Neutrophil (primary cell): ENCODE measurements around the gene PSMA6.
"Not testable (repeated sequence)": the region's sequence is repeated elsewhere in the genome, so short reads cannot be mapped to it uniquely, and the experiment has no call there.

Experiments used
- H3K27ac ChIP-seq: fragments of 200-600 bp; sonication (generic); 2 replicates; pipeline ENCODE4 v1.5.1; 2016; ENCODE audit warnings: mild to moderate bottlenecking, moderate library complexity
- H3K27me3 ChIP-seq: fragments of 200-600 bp; sonication (generic); 2 replicates; pipeline ENCODE4 v1.6.0; 2016; ENCODE audit warnings: mild to moderate bottlenecking
- H3K36me3 ChIP-seq: fragments of 200-600 bp; sonication (generic); 2 replicates; pipeline ENCODE4 v1.5.1; 2017
- H3K4me1 ChIP-seq, 2 experiments: fragments of 200-600 bp in 1 of 2; sonication (generic) in 1 of 2; 1 replicate in 1 of 2; 2 replicates in 1 of 2; pipeline versions ENCODE4 v1.5.1 to v1.6.1; 2013 to 2016; ENCODE audit warnings: low read depth in 1 of 2, low read length in 1 of 2, mild to moderate bottlenecking in 1 of 2, moderate library complexity in 1 of 2; ENCODE audit not compliant: control insufficient read depth in 1 of 2, insufficient read depth in 1 of 2
- H3K4me3 ChIP-seq, 2 experiments: fragments of 200-600 bp in 1 of 2; sonication (generic) in 1 of 2; 1 replicate in 1 of 2; 2 replicates in 1 of 2; pipeline ENCODE4 v1.5.1; 2013 to 2016; ENCODE audit warnings: low read depth in 1 of 2, low read length in 1 of 2, mild to moderate bottlenecking in 1 of 2, moderate library complexity in 1 of 2
- H3K9me3 ChIP-seq: fragments of 200-600 bp; sonication (generic); 2 replicates; pipeline ENCODE4 v1.5.1; 2016
- TF ChIP-seq, protein P1 (sequence below): fragments of 200-600 bp; sonication (generic); IDR thresholded peaks from 2 replicates; pipeline ENCODE4 v1.5.1; 2016; ENCODE audit warnings: antibody characterized with exemption

PSMA6 gene

DNA sequence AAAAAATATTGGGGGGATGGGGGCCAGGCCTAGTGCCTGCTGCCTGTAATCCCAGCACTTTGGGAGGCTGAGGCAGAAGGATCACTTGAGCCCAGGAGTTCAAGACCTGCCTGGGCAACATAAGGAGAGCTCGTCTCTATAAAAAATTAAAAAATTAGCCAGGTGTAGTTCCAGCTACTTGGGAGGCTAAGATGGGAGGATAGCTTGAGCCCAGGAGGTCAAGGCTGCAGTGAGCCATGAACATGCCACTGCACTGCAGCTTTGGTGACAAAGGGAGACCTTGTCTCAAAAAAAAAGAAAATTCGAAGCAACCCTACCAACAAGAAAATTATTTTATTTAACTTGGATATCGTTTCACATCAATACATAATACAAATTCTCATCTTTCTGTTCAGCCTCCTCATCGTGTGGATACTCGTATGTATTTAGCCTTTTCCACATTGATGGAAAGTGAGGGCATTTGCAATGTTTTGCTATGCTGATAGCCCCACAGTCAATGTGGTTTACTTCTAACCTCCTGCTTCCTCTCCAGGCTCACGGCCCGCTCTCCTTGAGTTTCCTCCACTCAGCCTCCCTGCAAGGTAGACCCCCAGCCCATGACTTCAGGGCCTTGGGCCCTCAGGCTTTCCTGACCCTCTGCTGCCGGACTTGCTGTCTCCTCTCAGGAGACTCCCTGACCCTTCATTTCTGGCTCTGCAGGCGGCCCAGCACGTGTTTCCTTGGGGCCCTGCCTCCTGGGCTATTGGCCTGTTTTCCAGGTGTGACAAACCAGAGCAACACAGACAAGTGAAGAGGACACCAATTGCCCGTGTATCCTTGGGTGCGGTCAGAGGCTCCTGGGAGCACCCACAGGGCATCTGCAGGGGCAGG lies 57.5 kb downstream of the PSMA6 start:
- Histone ChIP-seq H3K9me3 (no peaks in the 10 kb centered on the region), H3K4me1 (peaks cover 30 to 50% of the 10 kb centered on the region in 2 experiments), H3K36me3 (no peaks in the 10 kb centered on the region), H3K27me3 (no peaks in the 10 kb centered on the region), H3K4me3 (no peak overlapping the region), H3K27ac (no peak overlapping the region)
- TF ChIP-seq, protein P1, sequence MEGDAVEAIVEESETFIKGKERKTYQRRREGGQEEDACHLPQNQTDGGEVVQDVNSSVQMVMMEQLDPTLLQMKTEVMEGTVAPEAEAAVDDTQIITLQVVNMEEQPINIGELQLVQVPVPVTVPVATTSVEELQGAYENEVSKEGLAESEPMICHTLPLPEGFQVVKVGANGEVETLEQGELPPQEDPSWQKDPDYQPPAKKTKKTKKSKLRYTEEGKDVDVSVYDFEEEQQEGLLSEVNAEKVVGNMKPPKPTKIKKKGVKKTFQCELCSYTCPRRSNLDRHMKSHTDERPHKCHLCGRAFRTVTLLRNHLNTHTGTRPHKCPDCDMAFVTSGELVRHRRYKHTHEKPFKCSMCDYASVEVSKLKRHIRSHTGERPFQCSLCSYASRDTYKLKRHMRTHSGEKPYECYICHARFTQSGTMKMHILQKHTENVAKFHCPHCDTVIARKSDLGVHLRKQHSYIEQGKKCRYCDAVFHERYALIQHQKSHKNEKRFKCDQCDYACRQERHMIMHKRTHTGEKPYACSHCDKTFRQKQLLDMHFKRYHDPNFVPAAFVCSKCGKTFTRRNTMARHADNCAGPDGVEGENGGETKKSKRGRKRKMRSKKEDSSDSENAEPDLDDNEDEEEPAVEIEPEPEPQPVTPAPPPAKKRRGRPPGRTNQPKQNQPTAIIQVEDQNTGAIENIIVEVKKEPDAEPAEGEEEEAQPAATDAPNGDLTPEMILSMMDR = no peak

DNA sequence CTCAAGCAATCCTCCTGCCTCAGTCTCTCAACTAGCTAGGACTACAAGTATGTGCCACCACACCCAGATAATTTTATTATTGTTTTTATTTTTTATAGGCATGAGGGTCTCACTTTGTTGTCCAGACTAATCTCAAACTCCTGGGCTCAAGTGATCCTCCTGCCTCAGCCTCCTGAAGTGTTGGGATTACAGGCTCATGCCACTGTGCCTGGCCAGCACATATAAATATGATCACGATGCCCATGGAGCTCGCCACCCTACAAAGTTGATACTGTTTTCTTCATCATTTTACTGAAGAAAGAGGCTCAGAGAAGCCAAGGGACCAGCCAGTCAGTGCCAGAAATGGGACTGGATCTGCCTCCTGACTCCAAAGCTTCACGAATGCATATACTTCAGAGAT lies 59.3 kb downstream of the PSMA6 start:
- H3K36me3 ChIP-seq = no peaks in the 10 kb centered on the region
- H3K9me3 ChIP-seq = no peaks in the 10 kb centered on the region
- peaks cover 21 to 35% of the 10 kb centered on the region in 2 experiments for H3K4me1 ChIP-seq
- H3K4me3 ChIP-seq = no peak overlapping the region
- TF ChIP-seq, protein P1 = no peak
- H3K27me3 ChIP-seq = no peaks in the 10 kb centered on the region
- no peak overlapping the region for H3K27ac ChIP-seq

DNA sequence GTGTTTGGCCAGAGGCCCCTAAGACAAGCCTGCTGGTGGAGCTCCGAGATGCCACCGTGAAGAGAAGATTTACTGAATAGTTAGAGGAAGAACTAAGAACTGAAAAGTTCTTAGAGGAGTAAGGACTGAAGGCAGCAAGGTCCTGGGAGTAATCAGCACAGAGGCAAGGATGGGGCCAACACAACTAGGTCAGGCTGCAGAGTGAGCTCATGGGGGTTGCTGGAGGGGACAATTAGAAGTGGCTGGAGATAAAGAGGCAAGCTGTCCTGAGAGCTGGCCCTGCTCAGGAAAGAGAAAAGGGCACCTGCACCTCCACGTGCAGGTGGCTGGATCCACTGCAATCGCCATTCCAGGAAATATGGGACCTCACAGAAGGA lies 59.7 kb downstream of the PSMA6 start:
- Histone ChIP-seq H3K27me3 (no peaks in the 10 kb centered on the region), H3K9me3 (no peaks in the 10 kb centered on the region), H3K27ac (peak overlapping the region; percentile 33), H3K36me3 (no peaks in the 10 kb centered on the region), H3K4me1 (peaks cover 21 to 34% of the 10 kb centered on the region in 2 experiments), H3K4me3 (no peak overlapping the region)
- TF ChIP-seq, protein P1 = no peak

DNA sequence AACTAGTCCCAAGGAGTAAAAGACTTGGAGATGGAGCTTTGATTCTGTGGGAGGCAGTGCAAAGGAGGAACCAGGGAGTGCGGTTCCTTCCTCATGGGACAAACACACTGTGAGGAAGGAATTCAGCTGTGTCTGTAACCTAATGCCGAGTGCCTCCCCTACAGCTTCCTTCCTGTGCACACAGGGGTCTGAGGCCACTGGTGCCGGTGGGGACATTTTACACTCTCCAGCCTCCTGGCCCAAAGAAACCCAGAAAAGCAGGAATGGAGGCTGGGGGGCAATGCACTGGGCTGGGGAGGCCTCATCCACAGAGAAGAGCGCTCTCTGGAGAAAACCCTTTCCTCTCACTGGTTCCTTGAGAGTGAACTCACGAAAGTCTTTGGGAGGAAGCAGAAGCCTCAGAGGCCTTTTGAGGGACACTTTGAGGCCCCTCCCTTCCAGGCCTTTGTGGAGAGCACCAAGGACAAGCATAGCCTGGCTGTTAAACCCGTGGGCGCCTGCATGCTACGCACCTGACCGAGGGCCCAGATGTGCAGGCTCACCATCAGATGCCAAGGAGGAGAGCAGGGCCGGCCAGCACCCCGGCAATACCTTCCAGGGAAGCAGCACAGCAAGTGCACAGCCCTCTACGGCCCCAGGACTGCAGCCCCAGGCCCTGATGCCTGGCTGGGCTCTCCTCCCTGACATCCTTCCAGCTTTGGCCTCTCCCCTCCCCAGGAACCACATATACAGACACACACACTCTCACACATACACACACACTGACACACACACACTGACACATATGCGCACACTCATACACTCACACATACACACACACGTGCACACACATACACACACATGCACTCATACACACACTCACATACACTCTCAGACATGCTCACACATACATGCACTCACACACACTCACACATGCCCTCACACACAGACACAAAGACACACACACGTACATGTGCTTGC lies 60.4 kb downstream of the PSMA6 start:
- no peaks in the 10 kb centered on the region for H3K27me3 ChIP-seq
- no peaks in the 10 kb centered on the region for H3K36me3 ChIP-seq
- no peak overlapping the region for H3K4me3 ChIP-seq
- H3K9me3 ChIP-seq = no peaks in the 10 kb centered on the region
- peak overlapping the region; percentile 33 for H3K27ac ChIP-seq
- TF ChIP-seq, protein P1 = no peak
- peaks cover 21 to 27% of the 10 kb centered on the region in 2 experiments for H3K4me1 ChIP-seq

DNA sequence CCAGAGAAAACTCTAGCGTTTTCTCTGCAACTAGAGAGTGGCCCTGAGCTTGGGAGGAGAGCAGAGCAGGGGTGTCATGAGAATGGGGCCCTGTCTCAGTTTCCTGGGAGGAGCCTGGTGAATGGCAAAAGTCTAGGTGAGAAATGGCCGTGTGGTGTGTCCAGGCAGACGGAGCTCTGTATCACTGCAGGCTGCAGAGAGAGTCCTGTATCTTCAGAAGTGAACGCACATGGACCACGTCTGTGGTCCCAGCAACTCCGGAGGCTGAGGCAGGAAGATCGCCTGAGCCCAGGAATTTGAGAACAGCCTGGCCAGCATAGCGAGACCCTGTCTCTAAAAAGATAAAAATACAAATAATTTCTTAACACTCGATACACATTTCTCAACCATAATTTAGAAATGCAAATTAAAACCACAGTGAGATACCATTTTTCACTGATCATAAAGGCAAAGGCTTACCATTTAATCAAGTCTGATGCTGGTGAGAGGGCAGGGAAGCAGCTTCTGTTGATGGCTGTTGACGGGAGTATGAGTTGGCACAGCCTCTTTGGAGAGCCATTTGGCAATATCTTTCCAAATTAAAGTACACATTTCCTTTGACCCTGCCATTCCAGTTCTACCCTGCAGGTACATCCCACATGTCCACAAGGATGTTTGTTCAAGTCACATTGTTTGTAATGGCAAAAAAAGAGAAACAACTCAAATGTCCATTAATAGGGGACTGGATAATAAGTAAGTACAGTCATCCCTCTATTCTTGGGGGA lies 61.4 kb downstream of the PSMA6 start:
- TF ChIP-seq, protein P1 = no peak
- Histone ChIP-seq H3K9me3 (no peaks in the 10 kb centered on the region), H3K27me3 (no peaks in the 10 kb centered on the region), H3K4me3 (no peak overlapping the region), H3K36me3 (no peaks in the 10 kb centered on the region), H3K4me1 (peaks cover 21 to 24% of the 10 kb centered on the region in 2 experiments), H3K27ac (no peak overlapping the region)

DNA sequence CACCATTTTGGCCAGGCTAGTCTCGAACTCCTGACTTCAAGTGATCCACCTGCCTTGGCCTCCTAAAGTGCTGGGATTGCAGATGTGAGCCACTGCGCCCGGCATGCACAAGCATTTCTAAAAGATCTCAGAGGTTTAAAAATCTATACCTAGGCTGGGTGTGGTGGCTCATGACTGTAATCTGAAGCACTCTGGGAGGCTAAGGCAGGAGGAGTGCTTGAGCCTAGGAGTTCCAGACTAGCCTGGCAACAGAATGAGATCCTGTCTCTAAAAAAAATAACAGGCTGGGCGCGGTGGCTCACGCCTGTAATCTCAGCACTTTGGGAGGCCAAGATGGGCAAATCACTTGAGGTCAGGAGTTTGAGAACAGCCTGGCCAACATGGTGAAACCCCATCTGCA lies 63.1 kb downstream of the PSMA6 start:
- H3K27ac ChIP-seq, H3K36me3 ChIP-seq, H3K9me3 ChIP-seq, H3K27me3 ChIP-seq, H3K4me3 ChIP-seq: not testable (repeated sequence)
- peaks cover 21 to 24% of the 10 kb centered on the region in 2 experiments for H3K4me1 ChIP-seq
